Right hindlimb (tissue), 1 donor: ENCODE measurements around the gene SAYSD1.

Source experiments
- DNase-seq: peaks from one replicate; pipeline ENCODE4 v3.0.0-alpha.2; 2018

Gene SAYSD1

GRCh38 chr6:39107641-39108040 is 7.3 kb downstream of the SAYSD1 start:
- no peak for DNase-seq

- DNase-seq = no peak
These were observed 8.0 kb downstream of the SAYSD1 start for GRCh38 chr6:39107034-39107433.

DNA sequence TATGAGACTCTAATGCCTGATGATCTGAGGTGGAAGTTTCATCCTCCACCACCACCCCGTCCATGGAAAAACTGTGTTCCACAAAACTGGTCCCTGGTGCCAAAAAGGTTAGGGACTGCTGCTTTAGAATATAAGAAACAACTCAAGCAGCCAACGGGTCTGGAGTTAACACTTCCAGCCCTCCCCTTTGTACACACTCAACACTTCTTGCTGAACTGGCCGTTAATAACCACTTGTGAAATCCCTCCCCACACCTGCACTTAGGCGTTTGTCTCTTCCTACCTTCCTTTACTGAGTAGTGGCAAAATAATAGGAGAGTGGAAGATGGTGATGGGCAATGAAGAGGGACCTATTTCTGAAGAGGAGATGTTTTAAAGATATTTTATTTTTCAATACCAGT is 10.5 kb downstream of the SAYSD1 start:
- no peak for DNase-seq

DNA sequence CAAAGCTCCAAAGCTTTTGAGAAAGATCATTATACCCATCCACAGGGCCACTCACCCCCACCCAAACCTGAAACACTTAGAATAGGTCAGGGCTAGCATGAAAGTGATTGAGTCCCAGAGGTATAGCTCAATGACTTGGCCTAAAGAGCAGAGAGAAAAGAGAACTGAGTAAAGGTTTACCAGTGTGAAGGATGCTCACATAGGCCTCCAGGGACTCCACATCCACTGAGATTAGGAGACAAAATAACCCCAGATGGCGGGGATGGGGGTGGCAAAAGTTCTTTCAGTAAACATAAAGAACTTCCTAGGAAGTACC is 12.2 kb downstream of the SAYSD1 start:
- no peak for DNase-seq

- DNase-seq = peak; percentile 42
These were observed 12.7 kb downstream of the SAYSD1 start for GRCh38 chr6:39102071-39102820.

DNA sequence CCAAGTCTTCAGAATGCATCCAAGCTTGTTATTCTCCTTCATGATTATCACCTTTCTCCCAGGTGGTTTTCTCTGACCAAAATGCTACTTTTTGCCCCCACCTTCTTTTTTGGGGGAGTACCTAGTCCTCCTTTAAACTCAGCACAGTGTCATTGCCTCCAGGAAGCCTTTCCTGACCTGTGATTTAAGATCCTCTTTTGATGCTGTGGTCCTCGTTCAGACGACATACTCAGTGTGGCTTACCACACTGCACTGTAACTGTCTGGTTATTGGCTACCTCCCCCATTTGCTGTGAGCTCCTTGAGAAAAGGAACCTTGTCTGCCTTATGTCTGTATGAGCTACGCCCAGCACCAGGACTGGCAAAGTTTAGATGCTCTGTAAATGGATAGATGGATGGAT is 14.6 kb downstream of the SAYSD1 start:
- DNase-seq = no peak

DNA sequence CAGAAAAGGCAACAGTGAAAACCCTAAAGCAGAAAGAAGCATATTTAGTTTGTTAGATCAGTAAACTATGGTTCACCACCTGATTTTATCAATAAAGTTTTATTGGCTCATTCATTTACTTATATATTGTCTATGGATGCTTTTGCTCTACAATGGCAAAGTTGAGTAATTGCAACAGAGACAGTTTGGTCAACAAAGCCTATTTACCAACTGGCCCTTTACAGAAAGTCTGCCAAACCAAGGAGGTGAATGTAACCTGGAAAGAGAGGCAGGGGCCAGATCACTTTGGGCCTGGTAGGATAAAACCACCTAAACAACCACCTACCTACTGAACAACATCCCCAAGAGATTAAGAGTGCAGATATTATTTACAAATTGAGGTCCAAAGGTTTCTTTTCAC is 19.4 kb downstream of the SAYSD1 start:
- no peak for DNase-seq

DNA sequence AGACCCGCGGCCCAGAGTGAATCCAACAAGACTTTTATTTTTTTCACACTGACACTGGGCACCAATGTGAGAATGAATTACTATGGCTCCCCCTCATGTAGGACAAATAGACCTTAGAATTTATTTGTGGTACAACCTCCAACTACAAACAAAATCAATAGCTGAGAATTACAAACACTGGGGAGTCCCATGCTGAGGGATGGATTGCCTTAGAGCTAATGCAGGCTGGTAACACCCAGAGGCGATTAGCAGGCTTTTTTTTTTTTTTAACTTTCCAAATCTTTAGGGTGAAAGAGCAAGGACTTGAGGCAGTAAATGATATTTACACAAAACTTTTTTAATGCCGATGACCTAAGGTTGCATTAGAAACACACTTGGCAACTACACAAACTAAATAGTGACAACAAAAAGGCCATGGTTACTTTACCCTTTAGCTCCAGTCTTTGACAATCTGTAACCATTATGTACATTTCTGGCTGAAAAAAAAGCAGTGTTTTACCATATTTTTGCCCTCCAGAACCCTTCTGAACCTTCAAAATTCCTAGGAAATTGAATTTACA is 21.8 kb downstream of the SAYSD1 start:
- DNase-seq = no peak

DNA sequence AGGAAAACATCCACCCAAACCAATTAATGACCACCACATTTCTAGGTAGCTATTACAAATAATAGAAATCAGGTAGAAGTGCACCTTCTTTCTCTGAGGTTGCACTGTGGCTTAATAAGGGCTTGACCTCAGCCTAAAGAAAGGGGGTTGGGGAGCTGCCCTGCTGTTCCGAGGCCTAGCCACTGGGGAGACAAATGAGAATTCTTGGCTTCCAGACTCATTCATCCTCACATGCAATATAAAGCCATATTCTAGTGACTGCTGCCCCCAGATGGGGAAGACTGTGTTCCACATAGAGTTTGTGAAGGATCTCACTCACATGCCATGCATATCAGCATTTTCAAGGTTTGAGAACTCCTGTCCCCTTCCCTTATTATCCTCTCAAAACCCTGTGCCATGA is 22.9 kb downstream of the SAYSD1 start:
- no peak for DNase-seq

GRCh38 chr6:39091220-39091619 is 23.8 kb downstream of the SAYSD1 start:
- no peak for DNase-seq

GRCh38 chr6:39090036-39090435 is 24.9 kb downstream of the SAYSD1 start:
- no peak for DNase-seq

DNA sequence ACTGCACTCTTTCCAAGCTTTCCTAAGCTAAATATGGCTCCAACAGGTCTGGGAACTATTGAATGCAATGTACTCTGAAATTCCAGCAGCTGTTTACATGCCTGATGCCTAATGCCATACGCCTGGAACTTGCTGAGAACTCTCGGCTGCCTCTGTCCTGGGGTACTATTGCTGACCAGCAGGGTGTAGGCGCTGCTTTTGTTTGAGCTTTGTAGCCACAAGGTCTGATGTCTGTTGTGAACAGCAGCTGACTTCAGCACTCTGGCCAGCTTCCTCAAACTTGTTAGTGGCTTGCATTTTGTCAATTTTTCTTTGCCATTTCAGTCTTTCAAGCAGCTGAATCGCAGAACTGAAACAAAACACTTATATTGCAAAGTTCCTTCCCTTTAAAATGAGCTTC is 26.7 kb downstream of the SAYSD1 start:
- peak; percentile 64 for DNase-seq

GRCh38 chr6:39087197-39087596 is 27.8 kb downstream of the SAYSD1 start:
- DNase-seq = no peak

DNA sequence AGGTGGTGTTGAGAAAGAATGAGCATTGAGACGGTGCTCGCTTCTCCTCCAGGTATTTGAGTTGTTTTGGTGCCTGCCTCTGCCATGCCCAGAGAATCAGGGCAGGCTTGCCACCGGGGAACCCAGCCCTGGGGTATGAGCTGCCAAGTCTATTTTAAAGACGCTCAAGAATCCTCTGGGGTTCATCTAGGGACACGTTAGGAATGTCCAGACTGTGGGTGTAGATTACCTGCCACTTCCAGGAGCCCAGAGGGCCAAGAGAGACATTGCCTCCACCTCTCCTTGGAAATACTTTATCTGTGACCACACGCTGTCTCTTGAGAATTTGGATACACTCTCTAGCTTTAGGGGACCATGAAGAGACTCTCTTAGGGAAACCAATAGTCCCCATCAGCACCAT is 28.3 kb downstream of the SAYSD1 start:
- no peak for DNase-seq

DNA sequence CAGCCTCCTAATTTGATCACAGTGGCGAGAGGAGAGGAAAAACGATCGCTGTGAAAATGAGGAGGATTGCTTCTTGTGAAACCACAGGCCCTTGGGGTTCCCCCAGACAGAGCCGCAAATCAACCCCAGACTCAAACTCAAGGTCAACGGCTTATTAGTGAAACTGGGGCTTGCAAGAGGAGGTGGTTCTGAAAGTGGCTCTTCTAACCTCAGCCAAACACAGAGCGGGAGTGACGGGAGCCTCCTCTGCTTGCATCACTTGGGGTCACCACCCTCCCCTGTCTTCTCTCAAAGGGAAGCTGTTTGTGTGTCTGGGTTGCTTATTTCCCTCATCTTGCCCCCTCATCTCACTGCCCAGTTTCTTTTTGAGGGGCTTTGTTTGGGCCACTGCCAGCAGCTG is 28.7 kb downstream of the SAYSD1 start:
- no peak for DNase-seq

- no peak for DNase-seq
These were observed 29.7 kb downstream of the SAYSD1 start for GRCh38 chr6:39085129-39085797.

DNA sequence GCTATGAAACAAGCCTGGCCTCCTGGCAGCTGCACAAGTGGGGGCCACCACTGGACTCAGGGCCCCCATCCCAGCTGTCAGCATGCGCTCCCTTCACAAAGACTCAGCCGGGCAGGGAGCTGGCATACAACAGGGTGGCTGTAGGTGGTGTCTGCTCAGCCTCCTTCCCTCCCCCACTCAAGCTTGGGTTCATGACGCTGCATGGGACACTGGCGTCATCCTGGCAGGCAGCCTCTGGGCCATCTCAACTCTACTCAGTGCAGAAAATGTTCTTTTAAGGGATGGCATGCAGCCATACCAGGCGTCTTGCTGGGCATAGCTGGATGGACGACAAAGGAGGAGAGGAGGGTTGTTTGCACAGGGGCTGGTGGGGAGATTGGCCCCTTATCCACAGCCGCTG is 30.5 kb downstream of the SAYSD1 start:
- DNase-seq = no peak

DNA sequence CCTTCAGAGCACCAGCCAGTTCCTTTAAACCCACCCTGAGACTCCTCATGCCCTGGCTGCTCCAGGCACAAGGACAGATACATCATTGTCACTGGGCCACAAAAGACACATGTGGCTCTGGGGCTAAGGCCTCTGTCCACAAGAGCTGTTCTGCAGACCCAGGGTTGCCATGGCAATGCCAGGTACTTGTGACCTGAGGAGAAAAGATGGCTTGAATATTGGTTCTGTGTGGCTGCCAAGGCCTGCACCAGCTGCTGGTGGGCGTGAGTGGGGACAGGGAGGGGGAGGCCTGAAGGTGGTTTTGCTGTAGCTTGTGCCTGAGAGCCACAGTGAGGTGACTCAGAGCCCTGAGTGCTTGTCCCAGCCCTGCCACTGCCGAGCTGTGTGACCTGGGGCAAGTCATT is 31.8 kb downstream of the SAYSD1 start:
- DNase-seq = no peak

DNA sequence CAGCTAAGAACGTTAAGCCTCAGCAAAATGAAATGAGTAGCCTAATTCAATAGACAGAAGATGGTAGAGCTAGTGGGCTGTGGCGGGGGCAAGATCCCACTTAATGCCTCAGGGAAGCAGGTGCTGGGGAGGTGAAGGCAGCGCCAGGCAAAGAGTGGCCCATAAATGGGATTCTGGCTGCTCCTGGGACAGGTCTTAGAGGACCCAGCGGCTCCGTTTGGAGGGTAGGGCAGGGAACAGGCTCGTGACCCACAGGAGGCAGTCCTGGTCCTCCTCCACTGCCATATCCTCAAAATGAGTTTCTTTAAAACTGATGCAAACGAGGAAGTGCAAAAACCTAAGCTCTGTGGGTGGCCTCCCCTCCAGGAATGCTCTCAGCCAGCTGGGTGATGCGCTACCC is 32.7 kb downstream of the SAYSD1 start:
- DNase-seq = no peak

DNA sequence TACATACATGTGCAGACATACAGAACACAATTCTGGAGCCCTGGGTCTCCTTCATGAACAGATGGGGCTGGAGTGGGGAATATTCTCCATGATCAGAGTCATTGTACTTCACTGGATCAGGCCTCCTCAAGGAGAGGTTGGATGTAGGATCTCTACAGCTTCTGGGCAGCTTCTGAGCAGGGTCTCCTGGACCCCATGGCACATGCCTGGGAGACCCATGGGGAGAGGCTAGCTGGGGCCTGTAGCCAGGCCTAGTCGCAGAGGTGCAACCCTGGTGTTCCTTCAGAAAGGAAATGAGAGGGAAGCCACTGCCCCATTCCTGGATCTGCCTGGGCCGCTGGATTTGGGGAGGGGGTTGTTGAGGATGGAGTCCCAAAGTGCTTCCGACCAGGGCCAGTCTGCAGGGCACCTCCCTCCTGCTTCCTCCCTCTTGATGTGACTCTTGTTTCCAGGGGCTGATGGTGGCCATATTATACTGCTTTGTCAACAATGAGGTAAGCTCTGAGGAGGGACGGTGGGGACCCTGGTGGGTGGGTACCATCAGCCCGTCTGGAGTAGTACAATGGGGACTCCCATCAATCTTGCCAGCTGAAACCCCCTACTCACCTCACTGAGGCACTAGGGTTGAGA is 34.6 kb downstream of the SAYSD1 start:
- no peak for DNase-seq

- no peak for DNase-seq
These were observed 35.5 kb downstream of the SAYSD1 start for GRCh38 chr6:39079197-39080125.

DNA sequence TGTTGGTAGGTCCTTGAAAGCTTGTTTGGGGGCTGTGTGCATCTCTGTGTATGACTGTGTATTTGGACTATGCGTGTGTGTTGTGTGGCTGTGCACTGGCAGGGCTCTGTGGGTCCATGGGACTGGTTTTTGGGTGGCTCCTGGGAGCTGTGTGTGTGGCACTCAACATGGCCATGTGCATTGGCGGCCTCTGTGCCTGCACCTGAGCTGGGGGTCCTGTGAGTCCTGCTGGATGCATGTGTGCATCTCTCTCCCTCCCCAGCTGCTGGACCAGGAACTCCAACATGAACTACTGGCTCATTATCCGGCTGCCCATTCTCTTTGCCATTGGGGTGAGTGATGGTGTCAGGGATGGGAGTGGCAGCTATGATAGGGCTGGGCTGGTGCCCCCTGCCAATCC is 36.3 kb downstream of the SAYSD1 start:
- DNase-seq = no peak
